H9 (cell line): ENCODE measurements around the gene MBD5. TPM values are rescaled to one million over a fixed set of nuclear protein-coding genes. Genes with fewer than 3 reads are reported as not detected.

Experiments used
- DNase-seq: peaks from one replicate; pipeline ENCODE4 v3.0.0-alpha.2; 2017
- H2AFZ ChIP-seq: one replicate; pipeline ENCODE4 v1.6.1; 2013; ENCODE audit warnings: mild to moderate bottlenecking, low read length, control low read depth, moderate library complexity
- H2AK5ac ChIP-seq: 2 replicates; pipeline ENCODE4 v1.6.1; 2013; ENCODE audit warnings: low read length, control low read depth, mixed read lengths; ENCODE audit not compliant: insufficient read length
- H2BK120ac ChIP-seq: one replicate; pipeline ENCODE4 v1.6.1; 2013; ENCODE audit warnings: low read depth, mild to moderate bottlenecking, low read length, control low read depth, inconsistent platforms; ENCODE audit not compliant: poor library complexity, severe bottlenecking
- H2BK12ac ChIP-seq: 2 replicates; pipeline ENCODE4 v1.6.1; 2013; ENCODE audit warnings: low read length, control low read depth, mixed read lengths, low read depth; ENCODE audit not compliant: insufficient read length
- H2BK15ac ChIP-seq: 2 replicates; pipeline ENCODE4 v1.6.1; 2013; ENCODE audit warnings: low read depth, low read length, control low read depth
- H2BK20ac ChIP-seq: one replicate; pipeline ENCODE4 v1.6.1; 2013; ENCODE audit warnings: low read depth, mild to moderate bottlenecking, low read length, control low read depth, inconsistent platforms; ENCODE audit not compliant: poor library complexity, severe bottlenecking
- H2BK5ac ChIP-seq: 2 replicates; pipeline ENCODE4 v1.6.1; 2013; ENCODE audit warnings: low read length, control low read depth, mixed read lengths; ENCODE audit not compliant: insufficient read length
- H3K14ac ChIP-seq: 2 replicates; pipeline ENCODE4 v1.6.1; 2013; ENCODE audit warnings: low read length, control low read depth; ENCODE audit not compliant: insufficient read depth
- H3K18ac ChIP-seq: 2 replicates; pipeline ENCODE4 v1.6.1; 2013; ENCODE audit warnings: low read depth, mild to moderate bottlenecking, mixed read lengths, low read length, control low read depth; ENCODE audit not compliant: insufficient read length
- H3K23ac ChIP-seq: 2 replicates; pipeline ENCODE4 v1.6.1; 2013; ENCODE audit warnings: low read length, control low read depth, mixed read lengths, low read depth; ENCODE audit not compliant: insufficient read length
- H3K23me2 ChIP-seq: 2 replicates; pipeline ENCODE4 v1.6.1; 2013; ENCODE audit warnings: low read depth, mild to moderate bottlenecking, mixed read lengths, low read length, control low read depth; ENCODE audit not compliant: insufficient read length, poor library complexity, severe bottlenecking
- H3K27ac ChIP-seq: 2 replicates; pipeline ENCODE4 v1.5.1; 2013; ENCODE audit warnings: low read length, control low read depth, mixed read lengths, low read depth; ENCODE audit not compliant: insufficient read length
- H3K27me3 ChIP-seq: 2 replicates; pipeline ENCODE4 v1.6.1; 2013; ENCODE audit warnings: low read length, control low read depth, inconsistent platforms; ENCODE audit not compliant: insufficient read depth
- H3K4ac ChIP-seq: 2 replicates; pipeline ENCODE4 v1.6.1; 2013; ENCODE audit warnings: low read depth, mild to moderate bottlenecking, control low read depth, inconsistent platforms, low read length, moderate library complexity
- H3K4me1 ChIP-seq: 2 replicates; pipeline ENCODE4 v1.6.1; 2013; ENCODE audit warnings: low read length, control low read depth, inconsistent platforms; ENCODE audit not compliant: insufficient read depth
- H3K4me2 ChIP-seq: 2 replicates; pipeline ENCODE4 v1.6.1; 2013; ENCODE audit warnings: low read length, control low read depth, mixed read lengths; ENCODE audit not compliant: insufficient read length, insufficient read depth
- H3K56ac ChIP-seq: 2 replicates; pipeline ENCODE4 v1.6.1; 2013; ENCODE audit warnings: low read depth, mild to moderate bottlenecking, mixed read lengths, low read length, control low read depth; ENCODE audit not compliant: insufficient read length
- H3K79me1 ChIP-seq: 2 replicates; pipeline ENCODE4 v1.6.1; 2013; ENCODE audit warnings: low read depth, mild to moderate bottlenecking, moderate library complexity, low read length, control low read depth, inconsistent platforms; ENCODE audit not compliant: insufficient read depth, poor library complexity, severe bottlenecking
- H3K79me2 ChIP-seq: 2 replicates; pipeline ENCODE4 v1.6.1; 2013; ENCODE audit warnings: low read length, control low read depth, inconsistent platforms; ENCODE audit not compliant: insufficient read depth
- H3K9ac ChIP-seq: 2 replicates; pipeline ENCODE4 v1.6.1; 2013; ENCODE audit warnings: low read length, control low read depth, mixed read lengths; ENCODE audit not compliant: insufficient read length; ENCODE audit errors: extremely low read depth
- H3K9me3 ChIP-seq: one replicate; pipeline ENCODE4 v1.6.1; 2013; ENCODE audit warnings: low read depth, low read length, inconsistent platforms; ENCODE audit not compliant: control insufficient read depth
- H3T11ph ChIP-seq: one replicate; pipeline ENCODE4 v1.6.1; 2013; ENCODE audit warnings: mild to moderate bottlenecking, low read length, control low read depth, inconsistent platforms
- H4K20me1 ChIP-seq: one replicate; pipeline ENCODE4 v1.6.1; 2013; ENCODE audit not compliant: control insufficient read depth, insufficient read length, insufficient read depth
- H4K5ac ChIP-seq: 2 replicates; pipeline ENCODE4 v1.6.1; 2013; ENCODE audit warnings: low read depth, mild to moderate bottlenecking, mixed read lengths, low read length, control low read depth; ENCODE audit not compliant: insufficient read length
- H4K8ac ChIP-seq: replicated peaks from 2 replicates; pipeline ENCODE4 v1.6.1; 2013; ENCODE audit warnings: low read length, control low read depth, mixed read lengths, low read depth; ENCODE audit not compliant: insufficient read length
- H4K91ac ChIP-seq: 2 replicates; pipeline ENCODE4 v1.6.1; 2013; ENCODE audit warnings: low read depth, mild to moderate bottlenecking, moderate library complexity, mixed read lengths, low read length, control low read depth; ENCODE audit not compliant: insufficient read length
- H3K27ac Mint-ChIP-seq, 3 experiments: 2 replicates in 2 of 3; 3 replicates in 1 of 3; pipeline ENCODE4 v1.8.0; 2020 to 2021; ENCODE audit warnings: mixed read lengths in 3 of 3, mild to moderate bottlenecking in 1 of 3, moderate library complexity in 1 of 3
- H3K27me3 Mint-ChIP-seq: 2 replicates; pipeline ENCODE4 v1.8.0; 2021; ENCODE audit warnings: low read depth, mild to moderate bottlenecking, moderate library complexity, mixed read lengths
- H3K36me3 Mint-ChIP-seq, 3 experiments: 2 replicates in 2 of 3; 3 replicates in 1 of 3; pipeline ENCODE4 v1.8.0; 2020 to 2021; ENCODE audit warnings: low read depth in 3 of 3, mixed read lengths in 3 of 3; ENCODE audit not compliant: insufficient read depth in 1 of 3
- H3K4me1 Mint-ChIP-seq, 2 experiments: 2 replicates each; pipeline ENCODE4 v1.8.0; 2020; ENCODE audit warnings: mixed read lengths in 2 of 2
- H3K4me3 Mint-ChIP-seq, 2 experiments: 2 replicates in 1 of 2; 3 replicates in 1 of 2; pipeline ENCODE4 v1.8.0; 2020 to 2021; ENCODE audit warnings: mild to moderate bottlenecking in 2 of 2, mixed read lengths in 2 of 2, moderate library complexity in 1 of 2
- H3K9me3 Mint-ChIP-seq, 2 experiments: 2 replicates in 1 of 2; 3 replicates in 1 of 2; pipeline ENCODE4 v1.8.0; 2020; ENCODE audit warnings: mild to moderate bottlenecking in 2 of 2, mixed read lengths in 2 of 2, moderate library complexity in 1 of 2
- CTCF ChIP-seq: fragments of 200-600 bp; sonication (generic); conservative IDR thresholded peaks from 3 replicates; pipeline ENCODE4 v1.8.0; 2021; ENCODE audit warnings: antibody characterized with exemption, mild to moderate bottlenecking
- WGBS: extraction: QIAGEN DNeasy Blood & Tissue Kit; methylation state at CpG from one replicate; pipeline ENCODE4 v1.1.7; 2013; ENCODE audit warnings: missing lambda C conversion rate, low lambda C conversion rate, mixed read lengths; ENCODE audit not compliant: insufficient read length; ENCODE audit errors: extremely low coverage; 5-methylcytosine and 5-hydroxymethylcytosine counted together
- total RNA-seq: library from RNA; stranded (reverse); gene quantifications from 2 replicates; pipeline ENCODE4 v1.2.1, GENCODE V29; 2021

MBD5 gene
- total RNA-seq, 1 experiment from 2014 or later, result 23.1 TPM

- no peaks in the 10 kb centered on the region for H3K23me2 ChIP-seq
- no peaks in the 10 kb centered on the region for H3K79me2 ChIP-seq
- no peak overlapping the region for H3K9ac ChIP-seq
- H4K91ac ChIP-seq, result no peak overlapping the region
- H2BK120ac ChIP-seq, result no peak overlapping the region
- H2BK5ac ChIP-seq, result no peak overlapping the region
- Mint-ChIP-seq H3K27me3 (no peaks in the 10 kb centered on the region; the same call in 1 of the 2 replicates), H3K9me3 (no peaks in the 10 kb centered on the region), H3K36me3 (no peaks in the 10 kb centered on the region), H3K4me1 (peaks cover 3 to 5% of the 10 kb centered on the region in 2 experiments; a peak in 3 of 4 replicates), H3K4me3 (no peak overlapping the region), H3K27ac (no peak overlapping the region; a peak in 1 of 7 replicates)
- no peak overlapping the region for H3K4me2 ChIP-seq
- no peak overlapping the region for H2BK15ac ChIP-seq
- H4K20me1 ChIP-seq, result no peaks in the 10 kb centered on the region
- H3K18ac ChIP-seq, result no peak overlapping the region
- no peak overlapping the region for H4K5ac ChIP-seq
- no peak overlapping the region for H3K56ac ChIP-seq
- no peak overlapping the region for H3K4ac ChIP-seq
- no peak overlapping the region for H4K8ac ChIP-seq
- DNase-seq, result no peak
- H3K14ac ChIP-seq, result no peak overlapping the region
- H3K79me1 ChIP-seq, result no peaks in the 10 kb centered on the region
- H3K4me1 ChIP-seq, result no peaks in the 10 kb centered on the region; the same call in 1 of the 2 replicates
- no peak overlapping the region for H2AK5ac ChIP-seq
- H3T11ph ChIP-seq, result no peak overlapping the region
- no peaks in the 10 kb centered on the region for H3K27me3 ChIP-seq
- no peak overlapping the region for H3K27ac ChIP-seq
- no peak overlapping the region for H2AFZ ChIP-seq
- no peak overlapping the region for H3K23ac ChIP-seq
- H2BK20ac ChIP-seq, result no peak overlapping the region
- H2BK12ac ChIP-seq, result no peak overlapping the region
- H3K9me3 ChIP-seq, result no peaks in the 10 kb centered on the region
- TF ChIP-seq CTCF, result no peak
- no CpG with 5 or more reads among the region's 3 CpGs for WGBS
Measured at GRCh38 chr2:148450531-148450930, 429.6 kb downstream of the MBD5 start.
